Measurements from ENCODE around the gene BTBD9.
"Not testable (repeated sequence)": the region's sequence is repeated elsewhere in the genome, so short reads cannot be mapped to it uniquely, and the experiment has no call there.

DNA sequence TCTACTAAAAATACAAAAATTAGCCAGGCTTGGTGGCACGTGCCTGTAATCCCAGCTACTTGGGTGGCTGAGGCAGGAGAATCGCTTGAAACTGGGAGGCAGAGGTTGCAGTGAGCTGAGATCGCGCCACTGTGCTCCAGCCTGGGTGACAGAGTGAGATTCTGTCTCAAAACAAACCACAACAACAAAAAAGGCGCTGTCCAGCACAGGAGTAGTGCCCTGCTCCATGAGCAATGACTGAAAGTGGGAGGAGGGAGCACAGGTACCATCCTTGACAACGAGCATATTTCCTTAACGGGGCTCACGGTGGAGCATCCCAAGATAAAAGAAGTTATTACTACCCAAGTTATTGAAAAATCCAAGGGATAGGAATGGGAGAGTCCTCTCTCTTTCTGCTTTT is 291.9 kb downstream of the BTBD9 start:
- TF ChIP-seq, protein P1, sequence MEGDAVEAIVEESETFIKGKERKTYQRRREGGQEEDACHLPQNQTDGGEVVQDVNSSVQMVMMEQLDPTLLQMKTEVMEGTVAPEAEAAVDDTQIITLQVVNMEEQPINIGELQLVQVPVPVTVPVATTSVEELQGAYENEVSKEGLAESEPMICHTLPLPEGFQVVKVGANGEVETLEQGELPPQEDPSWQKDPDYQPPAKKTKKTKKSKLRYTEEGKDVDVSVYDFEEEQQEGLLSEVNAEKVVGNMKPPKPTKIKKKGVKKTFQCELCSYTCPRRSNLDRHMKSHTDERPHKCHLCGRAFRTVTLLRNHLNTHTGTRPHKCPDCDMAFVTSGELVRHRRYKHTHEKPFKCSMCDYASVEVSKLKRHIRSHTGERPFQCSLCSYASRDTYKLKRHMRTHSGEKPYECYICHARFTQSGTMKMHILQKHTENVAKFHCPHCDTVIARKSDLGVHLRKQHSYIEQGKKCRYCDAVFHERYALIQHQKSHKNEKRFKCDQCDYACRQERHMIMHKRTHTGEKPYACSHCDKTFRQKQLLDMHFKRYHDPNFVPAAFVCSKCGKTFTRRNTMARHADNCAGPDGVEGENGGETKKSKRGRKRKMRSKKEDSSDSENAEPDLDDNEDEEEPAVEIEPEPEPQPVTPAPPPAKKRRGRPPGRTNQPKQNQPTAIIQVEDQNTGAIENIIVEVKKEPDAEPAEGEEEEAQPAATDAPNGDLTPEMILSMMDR (conservative IDR thresholded peaks at IDR 0.05; ENCODE audit: low read depth, low read length) = not testable (repeated sequence)
- TF ChIP-seq EZH2 (IDR thresholded peaks at IDR 0.05; ENCODE audit: low read length, unreplicated experiment); EZH2phosphoT487 (IDR thresholded peaks at IDR 0.05; ENCODE audit: borderline replicate concordance, low read length): not testable (repeated sequence)

Data from PC-3 (cell line).